K562 (cell line): ENCODE measurements around the gene IGFBP7. TPM values are rescaled to one million over a fixed set of nuclear protein-coding genes. Genes with fewer than 3 reads are reported as not detected.

Experiments used
- ATAC-seq: fragments of 200-7000 bp; cut with Tn5 transposase; 3 replicates; pipeline ENCODE4 v1.9.1; 2020; ENCODE audit warnings: moderate library complexity
- BruUV-seq: library from RNA; stranded (reverse); fragments of 400-500 nt; replicated peaks from 2 replicates; lab custom pipeline; 2021; lab: Mats Ljungman, UMichigan
- CTCF ChIA-PET: fragments of 300-600 bp; formaldehyde crosslinking; extraction: SDS; loops from one replicate; lab custom pipeline; 2021; ENCODE audit warnings: low intra/inter-chr PET ratio; lab: Yijun Ruan, JAX
- POLR2A ChIA-PET: fragments of 300-600, 350-650 bp; sonication (Branson Sonifier 250); formaldehyde crosslinking; extraction: SDS; loops from one replicate; lab custom pipeline; 2021; ENCODE audit warnings: antibody characterized with exemption, inconsistent platforms; lab: Yijun Ruan, JAX
- DNase-seq, 4 experiments: peaks; one replicate each; pipeline versions ENCODE4 v3.0.0 to v3.0.0-alpha.2; 2011 to 2018; ENCODE audit warnings: low spot score in 3 of 4, mixed read lengths in 3 of 4; ENCODE audit errors: extremely low read depth in 1 of 4
- FAIRE-seq: peaks from 2 replicates; lab custom pipeline; 2011; peaks lifted over from hg19 to GRCh38; lab: Jason Lieb, UNC
- H2AFZ ChIP-seq: 2 replicates; pipeline ENCODE4 v1.6.0; 2011; ENCODE audit warnings: low read depth, low read length, control low read depth, inconsistent platforms
- H3K27ac ChIP-seq: fragments of 200-600 bp; 3 replicates; pipeline ENCODE4 v1.8.0; 2011; ENCODE audit warnings: low read depth, mild to moderate bottlenecking, control low read depth, inconsistent platforms, low read length, moderate library complexity, mixed read lengths; ENCODE audit errors: extremely low read depth
- H3K27me3 ChIP-seq, 2 experiments: fragments of 300-600 bp in 1 of 2; 2 replicates in 1 of 2; 3 replicates in 1 of 2; pipeline versions ENCODE4 v1.6.0 to v1.8.0; 2011; ENCODE audit warnings: inconsistent platforms in 2 of 2, low read length in 2 of 2, mild to moderate bottlenecking in 1 of 2, mixed read lengths in 1 of 2, moderate library complexity in 1 of 2; ENCODE audit not compliant: control insufficient read depth in 2 of 2, insufficient read depth in 2 of 2
- H3K36me3 ChIP-seq: fragments of 300-600 bp; 3 replicates; pipeline ENCODE4 v1.8.0; 2011; ENCODE audit warnings: mild to moderate bottlenecking, low read length, inconsistent platforms; ENCODE audit not compliant: control insufficient read depth, insufficient read depth
- H3K4me1 ChIP-seq, 2 experiments: fragments of 200-600 bp in 1 of 2; replicated peaks in 1 of 2; 2 replicates in 1 of 2; 3 replicates in 1 of 2; pipeline versions ENCODE4 v1.5.1 to v1.8.0; 2011; ENCODE audit warnings: inconsistent platforms in 2 of 2, low read length in 2 of 2, mild to moderate bottlenecking in 1 of 2, mixed read lengths in 1 of 2, moderate library complexity in 1 of 2; ENCODE audit not compliant: control insufficient read depth in 2 of 2, insufficient read depth in 2 of 2
- H3K4me2 ChIP-seq: 2 replicates; pipeline ENCODE4 v1.6.1; 2011; ENCODE audit warnings: low read length, control low read depth, inconsistent platforms, mixed read lengths; ENCODE audit not compliant: insufficient read depth
- H3K4me3 ChIP-seq: fragments of 200-600 bp; sonication (generic), shearing (Covaris generic); 2 replicates; pipeline ENCODE4 v1.5.1; 2016; ENCODE audit warnings: control low read depth, inconsistent platforms
- H3K79me2 ChIP-seq: fragments of 200-600 bp; 3 replicates; pipeline ENCODE4 v1.8.0; 2011; ENCODE audit warnings: low read length, inconsistent platforms; ENCODE audit not compliant: control insufficient read depth, insufficient read depth
- H3K9ac ChIP-seq, 2 experiments: 2 replicates each; pipeline versions ENCODE4 v1.6.0 to v1.6.1; 2011; ENCODE audit warnings: low read depth in 2 of 2, low read length in 2 of 2, control low read depth in 1 of 2, inconsistent platforms in 1 of 2, mild to moderate bottlenecking in 1 of 2, mixed read lengths in 1 of 2; ENCODE audit not compliant: insufficient read depth in 1 of 2
- H3K9me1 ChIP-seq: one replicate; pipeline ENCODE4 v1.6.0; 2011; ENCODE audit warnings: inconsistent platforms, mild to moderate bottlenecking, low read length, moderate library complexity; ENCODE audit not compliant: control insufficient read depth, insufficient read depth
- H3K9me3 ChIP-seq: replicated peaks from 2 replicates; pipeline ENCODE4 v1.5.1; 2011; ENCODE audit warnings: low read depth, low read length, inconsistent platforms; ENCODE audit not compliant: control insufficient read depth, insufficient read depth
- H4K20me1 ChIP-seq: replicated peaks from 2 replicates; pipeline ENCODE4 v1.6.1; 2011; ENCODE audit warnings: low read length, inconsistent platforms, mixed read lengths; ENCODE audit not compliant: control insufficient read depth, insufficient read depth
- ADNP ChIP-seq: fragments of 200-800 bp; sonication (Bioruptor generic); IDR thresholded peaks from 2 replicates; pipeline ENCODE4 v1.6.1; 2016; ENCODE audit warnings: missing genetic modification characterization, missing compliant biosample characterization
- CEBPB ChIP-seq: fragments of 450-650 bp; IDR thresholded peaks from 2 replicates; pipeline ENCODE4 v1.6.1; 2016; ENCODE audit warnings: missing genetic modification characterization, missing compliant biosample characterization
- FOXA1 ChIP-seq: fragments of 450-650 bp; IDR thresholded peaks from 2 replicates; pipeline ENCODE4 v1.6.1; 2016; ENCODE audit warnings: mild to moderate bottlenecking, borderline replicate concordance
- NCOR1 ChIP-seq: fragments of 450-650 bp; IDR thresholded peaks from 2 replicates; pipeline ENCODE4 v1.6.1; 2016; ENCODE audit warnings: mild to moderate bottlenecking, moderate library complexity
- RBM15 ChIP-seq: fragments of 200-400 bp; formaldehyde crosslinking; IDR thresholded peaks from 2 replicates; pipeline ENCODE4 v1.6.1; 2018; ENCODE audit warnings: mild to moderate bottlenecking, low read length, moderate library complexity; ENCODE audit not compliant: insufficient read depth
- ZC3H8 ChIP-seq: fragments of 450-650 bp; IDR thresholded peaks from 2 replicates; pipeline ENCODE4 v1.6.1; 2017
- WGBS: fragments of 100-300 bp; shearing (Covaris generic); methylation state at CpG from one replicate; pipeline ENCODE4 v1.1.6; 2016; ENCODE audit warnings: low coverage, mixed read lengths; ENCODE audit not compliant: insufficient coverage; ENCODE audit errors: missing lambda C conversion rate; 5-methylcytosine and 5-hydroxymethylcytosine counted together
- in situ Hi-C: fragments of 300-500 bp; cut with MboI; formaldehyde crosslinking; loops from 4 replicates; pipeline ENCODE4 v1.15.0; 2018; ENCODE audit warnings: inconsistent platforms, mixed read lengths
- intact Hi-C: fragments of 100-400 bp; cut with micrococcal nuclease; formaldehyde crosslinking; loops from 2 replicates; pipeline ENCODE4 v1.14.2; 2022
- polyA plus RNA-seq, 8 experiments: library from polyadenylated mRNA; depleted of rRNA in 4 of 8; stranded (reverse) in 5 of 8; unstranded in 3 of 8; fragments of >200 nt; fragmentation: Nextera tagmentation in 2 of 8; fragmentation: Illumina TruSeq in 1 of 8; extraction: Ambion mirVana in 2 of 8; extraction: Trizol in 1 of 8; gene quantifications; 2 replicates each; pipeline versions ENCODE4 v1.2.1 to v1.2.3, GENCODE V29; 2011 to 2014; ENCODE audit warnings: inconsistent platforms in 1 of 8, missing spikeins in 1 of 8
- total RNA-seq, 7 experiments: library from RNA; depleted of rRNA in 6 of 7; stranded (reverse); fragments of >200 nt in 6 of 7; fragmentation: Illumina TruSeq in 2 of 7; extraction: Trizol in 2 of 7; gene quantifications; 2 replicates each; pipeline versions ENCODE4 v1.2.1 to v1.2.3, GENCODE V29; 2011 to 2021; ENCODE audit warnings: low replicate concordance in 1 of 7

IGFBP7 gene
- total and polyA plus RNA-seq, 9 of the 15 experiments (the other 6 are each of a cell fraction or from before 2014, with no cell fraction given) = 0.27 to 0.49 (median 0.29) TPM; not detected in 6

DNA sequence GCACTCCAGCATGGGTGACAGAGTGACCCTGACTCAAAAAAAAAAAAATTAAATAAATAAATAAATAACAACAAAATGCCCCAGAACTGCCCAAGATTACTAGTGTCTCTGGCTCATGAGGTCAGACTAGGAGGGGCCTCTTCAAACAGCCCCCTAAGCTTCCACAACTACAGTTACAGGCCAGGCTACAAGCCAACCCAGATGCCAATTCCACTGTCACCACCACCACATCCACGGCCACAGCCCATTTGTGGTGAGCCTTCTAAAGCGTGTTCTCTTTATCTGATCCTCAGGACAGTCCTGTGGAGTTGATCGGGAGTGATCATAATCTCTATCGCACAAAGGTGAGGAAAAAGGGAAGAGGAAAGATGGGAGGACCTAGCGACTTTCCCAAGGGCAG, 36.6 kb downstream of the IGFBP7 start:
- H3K27ac ChIP-seq = no peak overlapping the region
- TF ChIP-seq NCOR1 = no peak
- TF ChIP-seq ZC3H8 = no peak
- TF ChIP-seq FOXA1 = no peak
- H3K4me1 ChIP-seq = no peaks in the 10 kb centered on the region
- in situ Hi-C loops = no loop called here
- no peak for ATAC-seq
- no peaks in the 10 kb centered on the region for H3K27me3 ChIP-seq
- intact Hi-C loops = no loop called here
- H2AFZ ChIP-seq = no peak overlapping the region
- DNase-seq = no peak
- no peaks in the 10 kb centered on the region for H3K79me2 ChIP-seq
- 0% methylated on average over 4 of the region's 5 CpGs for WGBS
- BruUV-seq = no TSS peak
- H3K9me3 ChIP-seq = no peaks in the 10 kb centered on the region
- H3K4me3 ChIP-seq = no peak overlapping the region
- ChIA-PET POLR2A (no interaction called here), CTCF (no interaction called here)
- H4K20me1 ChIP-seq = no peaks in the 10 kb centered on the region
- H3K9me1 ChIP-seq = no peaks in the 10 kb centered on the region
- no peaks in the 10 kb centered on the region for H3K36me3 ChIP-seq
- FAIRE-seq = no peak
- H3K4me2 ChIP-seq = no peak overlapping the region
- H3K9ac ChIP-seq = no peak overlapping the region

DNA sequence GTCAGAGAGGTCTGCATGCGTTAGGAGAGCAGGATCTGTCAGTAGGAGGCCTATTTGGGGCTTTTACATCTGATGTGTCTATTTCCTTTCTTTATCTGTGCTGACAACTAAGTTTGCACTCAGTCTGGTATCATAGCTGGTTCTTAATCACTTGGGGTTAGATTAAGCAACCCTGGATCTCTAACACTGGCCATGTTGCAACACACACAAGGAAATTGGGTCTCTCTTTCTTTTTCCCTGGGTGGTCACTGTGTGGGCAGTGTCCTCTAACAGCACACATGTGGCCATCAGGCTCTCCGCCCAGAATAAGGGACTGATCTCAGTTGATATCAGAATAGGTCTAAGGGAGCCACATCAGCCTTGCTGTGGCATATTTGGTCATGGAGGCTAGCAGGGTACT, 38.9 kb downstream of the IGFBP7 start:
- 0% methylated on average over 2 of the region's 2 CpGs for WGBS
- ATAC-seq (no peak), DNase-seq (no peak), FAIRE-seq (no peak)
- Histone ChIP-seq H3K4me3 (no peak overlapping the region), H3K4me1 (no peaks in the 10 kb centered on the region), H3K9me3 (no peaks in the 10 kb centered on the region), H3K9me1 (no peaks in the 10 kb centered on the region), H3K4me2 (no peak overlapping the region), H3K27ac (no peak overlapping the region), H4K20me1 (no peaks in the 10 kb centered on the region), H3K27me3 (no peaks in the 10 kb centered on the region), H3K36me3 (no peaks in the 10 kb centered on the region), H3K9ac (no peak overlapping the region), H2AFZ (no peak overlapping the region), H3K79me2 (no peaks in the 10 kb centered on the region)
- ChIA-PET POLR2A (no interaction called here), CTCF (no interaction called here)
- intact Hi-C loops (no loop called here), in situ Hi-C loops (no loop called here)
- no peak for TF ChIP-seq RBM15
- no peak for TF ChIP-seq ADNP
- 0 out of 2 replicates have a peak, but pooled peaks have one; percentile 20 for TF ChIP-seq CEBPB (tag)
- BruUV-seq = no TSS peak
